Ectodermal cell (in vitro differentiated cells): ENCODE results near the gene FIGN. TPM values are rescaled to one million over a fixed set of nuclear protein-coding genes. Genes with fewer than 3 reads are reported as not detected.
A peak's percentile ranks its signal among the peaks of the same experiment; 100 is the strongest.

Experiments used
- H3K27ac ChIP-seq: 2 replicates; pipeline ENCODE4 v1.7.0; 2013; ENCODE audit warnings: mild to moderate bottlenecking, low read depth, low read length; ENCODE audit not compliant: insufficient read depth, poor library complexity, severe bottlenecking
- H3K27me3 ChIP-seq: 2 replicates; pipeline ENCODE4 v1.7.0; 2013; ENCODE audit warnings: mild to moderate bottlenecking, low read length; ENCODE audit not compliant: insufficient read depth, control insufficient read depth, poor library complexity, severe bottlenecking
- H3K36me3 ChIP-seq: one replicate; pipeline ENCODE4 v1.7.0; 2013; ENCODE audit warnings: low read length; ENCODE audit not compliant: control insufficient read depth, insufficient read depth
- H3K4me1 ChIP-seq: one replicate; pipeline ENCODE4 v1.7.0; 2013; ENCODE audit warnings: low read length; ENCODE audit not compliant: control insufficient read depth, insufficient read depth
- H3K4me3 ChIP-seq: 2 replicates; pipeline ENCODE4 v1.7.0; 2013; ENCODE audit warnings: low read depth, low read length, control low read depth; ENCODE audit not compliant: insufficient read depth
- H3K9me3 ChIP-seq: 2 replicates; pipeline ENCODE4 v1.7.0; 2013; ENCODE audit warnings: mild to moderate bottlenecking, low read length, moderate library complexity; ENCODE audit not compliant: control insufficient read depth
- WGBS, 2 experiments: methylation state at CpG; one replicate each; pipeline ENCODE4 v1.1.7; 2013; ENCODE audit warnings: missing lambda C conversion rate in 2 of 2; 5-methylcytosine and 5-hydroxymethylcytosine counted together
- polyA plus RNA-seq, 4 experiments: library from polyadenylated mRNA; stranded (reverse); fragments of 50-300 nt; gene quantifications; one replicate each; pipeline ENCODE4 v1.2.3, GENCODE V29; 2013

Gene FIGN
- polyA plus RNA-seq (2013, experiment 1 of 4): 39.4 TPM
- 42.0 TPM for polyA plus RNA-seq (2013, experiment 2 of 4)
- polyA plus RNA-seq (2013, experiment 3 of 4): 28.8 TPM
- 35.4 TPM for polyA plus RNA-seq (2013, experiment 4 of 4)

DNA sequence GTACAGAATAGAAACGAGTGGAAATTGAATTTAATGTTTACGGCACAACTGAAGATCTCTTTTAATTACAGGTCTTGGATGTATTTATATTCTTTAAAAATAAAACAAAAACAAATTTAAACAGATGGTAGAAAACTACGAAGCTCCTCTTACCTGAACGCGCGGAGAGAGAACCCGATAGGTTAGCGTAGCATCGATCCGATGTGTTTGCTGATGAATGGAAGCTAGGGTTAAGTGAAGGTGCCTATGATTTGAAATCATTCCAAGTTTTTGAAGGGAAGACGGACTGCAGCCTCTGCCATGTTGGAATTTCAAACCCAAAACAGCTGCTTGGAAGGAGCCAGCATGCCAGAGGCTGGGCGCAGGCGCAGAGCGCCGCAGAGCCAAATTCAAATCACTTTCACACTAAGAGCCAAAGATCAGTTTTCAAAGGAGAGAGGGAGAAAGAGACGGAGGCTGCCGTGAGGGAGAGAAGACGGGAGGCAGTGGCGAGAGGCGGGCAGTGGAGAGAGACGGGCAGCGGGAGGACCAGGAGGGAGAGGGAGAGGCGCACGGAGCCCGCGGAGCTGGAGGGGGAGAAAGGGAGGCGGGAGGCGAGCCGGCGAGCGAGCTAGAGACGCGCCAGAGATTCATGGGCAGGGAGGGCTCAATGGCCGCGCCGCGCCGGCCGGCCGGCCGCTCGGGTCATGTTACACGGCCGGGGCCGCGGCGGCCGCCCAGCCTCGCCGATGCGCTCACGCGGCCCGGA lies at the start of gene FIGN:
Gene FIGN, minus strand, starts transcription at position 324 of the 748 bp plus-strand sequence. CDS start 1,081 bp downstream, outside the sequence.
- H3K4me3 ChIP-seq: peak within 1 kb of the TSS; percentile 86
- H3K27me3 ChIP-seq: no peaks in the 10 kb centered on the region
- H3K36me3 ChIP-seq: no peaks in the 10 kb centered on the region
- 0 to 1% methylated on average over 53 to 54 of the region's 54 CpGs for WGBS, 2 experiments
- peaks cover 24% of the 10 kb centered on the region for H3K4me1 ChIP-seq
- H3K9me3 ChIP-seq: no peaks in the 10 kb centered on the region
- peak within 1 kb of the TSS; percentile 97 for H3K27ac ChIP-seq

DNA sequence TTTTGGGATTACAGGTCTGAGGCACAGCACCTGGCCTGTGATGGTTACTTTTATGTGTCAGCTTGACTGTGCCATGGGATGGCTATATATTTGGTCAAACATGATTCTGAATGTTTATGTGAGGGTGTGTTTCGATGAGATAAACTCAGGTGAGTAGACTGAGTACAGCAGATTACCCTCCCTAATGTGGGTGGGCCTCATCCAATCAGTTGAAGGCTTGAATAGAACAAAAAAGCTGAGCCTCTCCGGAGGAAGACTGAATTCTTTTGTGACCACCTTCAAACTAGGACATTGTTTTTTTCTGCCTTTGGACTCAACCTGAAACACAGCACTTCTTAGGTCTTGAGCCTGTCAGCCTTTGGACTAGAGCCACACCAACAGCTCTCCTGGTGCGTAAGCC lies 49.4 kb upstream of the FIGN start:
- no peaks in the 10 kb centered on the region for H3K9me3 ChIP-seq
- WGBS, 2 experiments: 91 to 92% methylated on average over 3 of the region's 3 CpGs
- no peak overlapping the region for H3K4me3 ChIP-seq
- H3K36me3 ChIP-seq: no peaks in the 10 kb centered on the region
- no peak overlapping the region for H3K27ac ChIP-seq
- no peaks in the 10 kb centered on the region for H3K4me1 ChIP-seq
- no peaks in the 10 kb centered on the region for H3K27me3 ChIP-seq

DNA sequence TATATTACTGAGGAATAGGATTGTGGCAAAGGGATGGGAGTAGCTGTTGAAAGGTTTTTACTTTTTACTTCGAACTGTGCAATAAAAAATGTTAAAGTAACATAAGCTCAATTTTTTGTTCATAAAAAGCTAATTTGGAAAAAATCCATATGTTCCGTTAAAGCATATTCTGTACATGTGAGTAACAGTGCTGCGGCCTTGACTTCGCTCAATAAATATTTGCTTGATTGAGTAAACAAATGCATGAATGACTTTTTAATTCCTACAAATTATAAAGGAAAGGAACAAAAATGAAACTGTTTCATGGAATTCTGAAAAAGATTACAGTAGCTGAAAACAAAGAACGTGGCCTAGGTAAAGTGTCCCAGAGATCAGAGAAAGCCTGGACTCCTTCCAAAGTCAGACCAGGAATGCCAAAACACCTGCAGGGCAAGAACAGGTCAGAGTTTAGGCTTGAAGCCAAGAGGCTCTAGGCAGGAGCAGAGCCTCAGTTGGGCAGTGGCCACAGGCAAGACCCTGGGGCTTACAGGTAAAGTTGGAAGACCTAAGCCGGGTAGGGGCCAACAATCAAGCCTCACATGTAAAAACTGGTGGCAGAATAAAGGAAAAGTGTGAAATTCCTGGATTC lies 44.3 kb upstream of the FIGN start:
- Histone ChIP-seq H3K4me1 (no peaks in the 10 kb centered on the region), H3K36me3 (no peaks in the 10 kb centered on the region), H3K27me3 (no peaks in the 10 kb centered on the region), H3K4me3 (no peak overlapping the region), H3K9me3 (no peaks in the 10 kb centered on the region), H3K27ac (no peak overlapping the region)
- 96% methylated on average over 5 to 6 of the region's 6 CpGs for WGBS, 2 experiments

- Histone ChIP-seq H3K9me3 (no peaks in the 10 kb centered on the region), H3K4me3 (no peak overlapping the region), H3K4me1 (no peaks in the 10 kb centered on the region), H3K27ac (no peak overlapping the region), H3K27me3 (no peaks in the 10 kb centered on the region), H3K36me3 (no peaks in the 10 kb centered on the region)
- 91 to 93% methylated on average over 5 of the region's 5 CpGs for WGBS, 2 experiments
These were observed 42.4 kb upstream of the FIGN start for GRCh38 chr2:163778045-163778781.

- 86% methylated on average over 1 of the region's 1 CpG for WGBS, 2 experiments
- Histone ChIP-seq H3K27me3 (no peaks in the 10 kb centered on the region), H3K27ac (no peak overlapping the region), H3K36me3 (no peaks in the 10 kb centered on the region), H3K4me1 (no peaks in the 10 kb centered on the region), H3K9me3 (no peaks in the 10 kb centered on the region), H3K4me3 (no peak overlapping the region)
These were observed 39.5 kb upstream of the FIGN start for GRCh38 chr2:163775304-163775703.

DNA sequence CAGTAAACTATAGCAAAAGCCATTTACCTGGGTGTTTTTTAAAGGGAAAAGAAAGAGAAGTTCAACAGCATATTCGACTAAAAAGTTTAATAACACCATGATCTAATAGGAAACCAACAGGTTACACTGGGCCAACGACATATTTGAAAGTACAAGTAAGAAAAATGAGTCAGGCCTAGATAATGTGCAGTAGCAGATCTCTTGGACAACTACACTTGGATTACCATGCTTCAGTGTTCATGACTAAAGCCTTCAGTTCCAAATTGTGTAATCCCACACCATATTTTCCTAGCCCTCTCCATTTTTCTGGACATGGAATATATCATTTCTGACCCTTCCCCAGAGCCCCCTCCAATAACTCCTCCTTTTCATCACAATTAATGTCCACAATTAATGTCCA lies 39.1 kb upstream of the FIGN start:
- Histone ChIP-seq H3K27ac (no peak overlapping the region), H3K9me3 (no peaks in the 10 kb centered on the region), H3K4me3 (no peak overlapping the region), H3K4me1 (no peaks in the 10 kb centered on the region), H3K36me3 (no peaks in the 10 kb centered on the region), H3K27me3 (no peaks in the 10 kb centered on the region)
- WGBS, 2 experiments: 78 to 90% methylated on average over 1 to 2 of the region's 2 CpGs

- no peaks in the 10 kb centered on the region for H3K9me3 ChIP-seq
- WGBS, 2 experiments: 100% methylated on average over 2 of the region's 3 CpGs
- H3K4me3 ChIP-seq: no peak overlapping the region
- H3K27me3 ChIP-seq: no peaks in the 10 kb centered on the region
- H3K27ac ChIP-seq: no peak overlapping the region
- no peaks in the 10 kb centered on the region for H3K4me1 ChIP-seq
- H3K36me3 ChIP-seq: no peaks in the 10 kb centered on the region
These were observed 37.5 kb upstream of the FIGN start for GRCh38 chr2:163773276-163773675.

DNA sequence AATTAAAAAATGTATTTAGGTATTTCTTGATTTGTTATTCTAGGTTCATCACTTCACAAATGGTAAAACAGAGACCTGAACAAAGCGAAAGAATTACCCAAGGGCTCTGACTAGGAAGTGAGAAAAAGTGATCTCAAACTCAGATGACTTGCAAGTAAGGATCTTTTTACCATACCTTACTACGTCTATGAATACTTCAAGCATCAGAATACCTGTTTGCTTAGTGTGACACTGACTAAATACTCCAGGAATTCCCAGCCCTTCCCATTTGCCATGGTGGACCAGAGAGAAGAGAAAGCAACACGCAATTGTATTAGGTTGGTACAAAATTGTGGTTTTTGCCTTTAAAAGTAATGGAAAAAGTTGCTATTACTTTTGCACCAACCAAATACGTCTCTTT lies 35.8 kb upstream of the FIGN start:
- Histone ChIP-seq H3K4me1 (no peaks in the 10 kb centered on the region), H3K27ac (no peak overlapping the region), H3K27me3 (no peaks in the 10 kb centered on the region), H3K4me3 (no peak overlapping the region), H3K9me3 (no peaks in the 10 kb centered on the region), H3K36me3 (no peaks in the 10 kb centered on the region)
- WGBS, 2 experiments: 94 to 95% methylated on average over 4 of the region's 4 CpGs

DNA sequence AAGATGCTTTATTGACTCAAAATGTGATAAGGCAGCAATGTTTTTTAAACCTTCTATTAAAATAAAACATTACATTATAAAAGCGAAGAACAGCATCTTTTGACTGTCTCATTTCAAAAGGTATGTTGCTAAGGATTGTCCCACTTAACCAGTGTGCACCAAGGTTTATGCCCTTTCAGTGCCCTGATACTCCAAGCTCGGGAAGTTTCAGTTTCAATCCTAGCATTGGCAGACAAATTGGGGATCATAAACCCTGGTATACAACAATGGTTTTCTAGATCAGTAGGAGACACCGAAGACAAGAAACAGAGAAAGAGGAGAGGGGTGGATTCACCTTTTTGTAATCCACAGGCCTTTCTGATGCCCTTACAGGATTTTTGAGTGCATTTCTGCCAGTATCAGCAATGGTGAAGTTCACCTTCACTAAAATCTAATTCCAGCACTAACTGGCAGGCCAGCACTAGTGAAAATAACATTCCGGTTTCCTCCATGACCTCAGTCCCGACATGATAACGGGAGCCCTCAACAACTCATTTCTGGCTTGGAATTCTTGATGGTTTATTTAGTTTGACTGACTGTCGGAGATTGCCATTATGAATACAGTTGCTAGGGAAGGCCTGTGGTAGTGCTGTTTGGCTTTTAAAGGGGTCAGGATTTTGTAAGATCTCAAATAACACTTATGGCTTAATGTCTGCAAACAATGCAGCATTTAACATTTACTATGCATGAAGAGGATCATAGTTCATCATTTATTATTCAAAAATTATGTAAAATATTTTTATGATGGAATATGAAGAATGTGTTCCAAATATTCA lies 33.3 kb upstream of the FIGN start:
- WGBS, 2 experiments: 93 to 95% methylated on average over 7 of the region's 7 CpGs
- Histone ChIP-seq H3K27me3 (no peaks in the 10 kb centered on the region), H3K27ac (no peak overlapping the region), H3K9me3 (no peaks in the 10 kb centered on the region), H3K36me3 (no peaks in the 10 kb centered on the region), H3K4me3 (no peak overlapping the region), H3K4me1 (no peaks in the 10 kb centered on the region)
